ENCODE data around the gene KRTAP4-4.

GRCh38 chr17:41127371-41127770 lies 33.2 kb downstream of the KRTAP4-4 start:
- TF ChIP-seq HDAC6 (IDR thresholded peaks at IDR 0.05; ENCODE audit: unreplicated experiment) (no peak), CTCF (IDR thresholded peaks at IDR 0.05 in 2 of 3, conservative IDR thresholded peaks at IDR 0.05 in 1 of 3; ENCODE audit: control insufficient read depth in 2 of 3, extremely low read depth in 1 of 3, insufficient read depth in 1 of 3, low read depth in 3 of 3, low read length in 3 of 3) (no peak), NR2C1 (IDR thresholded peaks at IDR 0.05) (no peak), CHD2 (IDR thresholded peaks at IDR 0.05; ENCODE audit: borderline replicate concordance, low read depth, low read length) (no peak), CEBPB (IDR thresholded peaks at IDR 0.05; ENCODE audit: borderline replicate concordance in 1 of 2, low read depth in 2 of 2, low read length in 2 of 2) (no peak), STAT3 (IDR thresholded peaks at IDR 0.05; ENCODE audit: low read depth, low read length) (no peak), STAT1 (conservative IDR thresholded peaks at IDR 0.05) (no peak)
